Pancreas (tissue), 10 donors: ENCODE results near the gene TST. TPM values are rescaled to one million over a fixed set of nuclear protein-coding genes. Genes with fewer than 3 reads are reported as not detected.
A peak's percentile ranks its signal among the peaks of the same experiment; 100 is the strongest.

ENCODE experiments used
- ATAC-seq, 4 donors: fragments of 200-7000 bp; cut with Tn5 transposase; one replicate each; pipeline versions ENCODE4 v1.8.0 to v1.9.1; 2020; ENCODE audit warnings: mild to moderate bottlenecking in 4 of 4, moderate library complexity in 4 of 4
- DNase-seq, 6 donors: peaks; one replicate each; pipeline ENCODE4 v3.0.0-alpha.2; 2020
- FAIRE-seq: peaks from 2 replicates; lab custom pipeline; 2012; peaks lifted over from hg19 to GRCh38; lab: Jason Lieb, UNC
- H3K27ac ChIP-seq, 4 donors: fragments of 200-600 bp; sonication (generic); 1 replicate in 3 of 4; 2 replicates in 1 of 4; pipeline versions ENCODE4 v1.5.0 to v1.8.0; 2020
- H3K27me3 ChIP-seq, 4 donors: fragments of 200-600 bp; one replicate each; pipeline ENCODE4 v1.8.0; 2021
- H3K36me3 ChIP-seq, 3 donors: fragments of 200-600 bp; sonication (generic) in 1 of 3; one replicate each; pipeline versions ENCODE4 v1.5.0 to v1.8.0; 2020 to 2021
- H3K4me1 ChIP-seq, 3 donors: fragments of 200-600 bp; one replicate each; pipeline ENCODE4 v1.8.0; 2021
- H3K4me3 ChIP-seq, 4 donors: fragments of 200-600 bp; sonication (generic) in 2 of 4; one replicate each; pipeline versions ENCODE4 v1.5.0 to v1.8.0; 2020 to 2021
- H3K9me3 ChIP-seq, 4 donors: fragments of 200-600 bp; one replicate each; pipeline ENCODE4 v1.8.0; 2021
- WGBS, 2 donors: extraction: QIAGEN DNeasy Blood & Tissue Kit; methylation state at CpG; one replicate each; pipeline ENCODE4 v1.1.7; 2013; 5-methylcytosine and 5-hydroxymethylcytosine counted together
- intact Hi-C, 3 donors: fragments of 100-400 bp; cut with DNase I; formaldehyde crosslinking; loops; one replicate each; pipeline versions ENCODE4 v1.11.1 to v1.14.2; 2022
- polyA plus RNA-seq, 2 donors: library from polyadenylated mRNA; stranded (reverse); fragments of 200-250 nt; gene quantifications; one replicate each; pipeline ENCODE4 v1.2.3, GENCODE V29; 2013
- total RNA-seq, 6 donors: library from RNA; stranded (reverse); fragmentation: NEBNext Ultra II Directional in 4 of 6; extraction: Animal tissue kit (Norgen Biotek cat#: 25700) in 4 of 6; gene quantifications; one replicate each; pipeline versions ENCODE4 v1.2.1 to v1.2.4, GENCODE V29; 2021 to 2023
- TF ChIP-seq, protein P1 (sequence below), 4 donors: fragments of 200-600 bp; sonication (generic) in 3 of 4; IDR thresholded peaks; one replicate each; pipeline versions ENCODE4 v1.5.0 to v1.8.0; 2021; ENCODE audit warnings: antibody characterized with exemption in 4 of 4
- donor health status: healthy with polysubstance abuse.
- donor health status: DM: no; HTN: no; CAD: no; lungs with moderate emphysema.
- donor health status: DM: no; HTN: no; CAD: no.
- donor health status: control.
- donor health status: control.
- donor health status: Bipolar disorder and iron deficiency.
- donor health status: DM: yes; HTN: yes; CAD: no.
- donor health status: DM: no; HTN: no; CAD: no.
- donor health status: DM: no; HTN: no; CAD: no.
- donor health status: DM: yes; HTN: yes; CAD: no.

TST gene
- total and polyA plus RNA-seq, 8 donors, result 22.9 to 52.3 (median 37.6) TPM

DNA sequence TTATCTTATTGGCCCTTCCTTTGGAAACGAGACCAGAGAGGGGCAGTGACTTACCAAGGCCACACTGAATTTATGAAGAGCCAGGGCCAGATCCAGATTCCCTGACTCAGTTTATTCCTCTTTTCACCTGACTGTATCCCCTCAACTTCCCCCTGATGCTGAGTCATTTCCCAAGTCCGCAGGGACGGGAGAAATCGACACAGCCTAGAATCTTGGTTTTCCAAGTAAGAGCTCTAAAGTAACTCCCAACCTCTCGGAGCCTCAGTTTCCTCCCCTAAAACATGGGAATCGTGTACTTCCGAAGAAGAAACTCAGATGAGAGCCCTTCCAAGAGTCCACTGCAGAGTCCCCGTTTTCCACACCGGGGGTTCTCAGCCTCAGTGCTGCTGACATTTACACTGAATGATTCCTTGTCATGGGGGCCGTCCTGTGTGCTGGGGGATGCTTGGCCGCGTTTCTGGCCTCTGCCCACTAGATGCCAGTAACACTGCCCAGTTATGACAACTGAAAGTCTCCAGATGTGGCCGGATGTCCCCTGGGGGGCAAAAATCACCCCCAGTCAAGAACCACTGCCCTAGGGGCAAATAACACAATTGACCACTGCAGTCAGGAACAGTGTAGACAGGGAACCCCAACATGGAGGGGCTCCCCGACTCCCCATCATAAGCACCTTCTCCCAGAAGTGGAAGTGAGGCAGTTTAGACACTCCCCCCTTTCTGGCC is 11.5 kb upstream of the TST start:
- H3K4me3 ChIP-seq, result no peak overlapping the region
- H3K27ac ChIP-seq, result peak overlapping the region in 2 of 4 donors; percentile 44 to 82
- FAIRE-seq, result no peak
- intact Hi-C loops, result no loop called here
- no peaks in the 10 kb centered on the region for H3K27me3 ChIP-seq
- peaks cover 0 to 28% (median 6%) of the 10 kb centered on the region in 3 donors for H3K36me3 ChIP-seq
- ATAC-seq, result no peak
- DNase-seq, result no peak
- 80 to 83% methylated on average over 14 of the region's 14 CpGs for WGBS, 2 donors
- peaks cover 6 to 27% (median 18%) of the 10 kb centered on the region in 3 donors for H3K4me1 ChIP-seq
- no peaks in the 10 kb centered on the region for H3K9me3 ChIP-seq
- TF ChIP-seq, protein P1, sequence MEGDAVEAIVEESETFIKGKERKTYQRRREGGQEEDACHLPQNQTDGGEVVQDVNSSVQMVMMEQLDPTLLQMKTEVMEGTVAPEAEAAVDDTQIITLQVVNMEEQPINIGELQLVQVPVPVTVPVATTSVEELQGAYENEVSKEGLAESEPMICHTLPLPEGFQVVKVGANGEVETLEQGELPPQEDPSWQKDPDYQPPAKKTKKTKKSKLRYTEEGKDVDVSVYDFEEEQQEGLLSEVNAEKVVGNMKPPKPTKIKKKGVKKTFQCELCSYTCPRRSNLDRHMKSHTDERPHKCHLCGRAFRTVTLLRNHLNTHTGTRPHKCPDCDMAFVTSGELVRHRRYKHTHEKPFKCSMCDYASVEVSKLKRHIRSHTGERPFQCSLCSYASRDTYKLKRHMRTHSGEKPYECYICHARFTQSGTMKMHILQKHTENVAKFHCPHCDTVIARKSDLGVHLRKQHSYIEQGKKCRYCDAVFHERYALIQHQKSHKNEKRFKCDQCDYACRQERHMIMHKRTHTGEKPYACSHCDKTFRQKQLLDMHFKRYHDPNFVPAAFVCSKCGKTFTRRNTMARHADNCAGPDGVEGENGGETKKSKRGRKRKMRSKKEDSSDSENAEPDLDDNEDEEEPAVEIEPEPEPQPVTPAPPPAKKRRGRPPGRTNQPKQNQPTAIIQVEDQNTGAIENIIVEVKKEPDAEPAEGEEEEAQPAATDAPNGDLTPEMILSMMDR (IDR thresholded peaks at IDR 0.05), result no peak

DNA sequence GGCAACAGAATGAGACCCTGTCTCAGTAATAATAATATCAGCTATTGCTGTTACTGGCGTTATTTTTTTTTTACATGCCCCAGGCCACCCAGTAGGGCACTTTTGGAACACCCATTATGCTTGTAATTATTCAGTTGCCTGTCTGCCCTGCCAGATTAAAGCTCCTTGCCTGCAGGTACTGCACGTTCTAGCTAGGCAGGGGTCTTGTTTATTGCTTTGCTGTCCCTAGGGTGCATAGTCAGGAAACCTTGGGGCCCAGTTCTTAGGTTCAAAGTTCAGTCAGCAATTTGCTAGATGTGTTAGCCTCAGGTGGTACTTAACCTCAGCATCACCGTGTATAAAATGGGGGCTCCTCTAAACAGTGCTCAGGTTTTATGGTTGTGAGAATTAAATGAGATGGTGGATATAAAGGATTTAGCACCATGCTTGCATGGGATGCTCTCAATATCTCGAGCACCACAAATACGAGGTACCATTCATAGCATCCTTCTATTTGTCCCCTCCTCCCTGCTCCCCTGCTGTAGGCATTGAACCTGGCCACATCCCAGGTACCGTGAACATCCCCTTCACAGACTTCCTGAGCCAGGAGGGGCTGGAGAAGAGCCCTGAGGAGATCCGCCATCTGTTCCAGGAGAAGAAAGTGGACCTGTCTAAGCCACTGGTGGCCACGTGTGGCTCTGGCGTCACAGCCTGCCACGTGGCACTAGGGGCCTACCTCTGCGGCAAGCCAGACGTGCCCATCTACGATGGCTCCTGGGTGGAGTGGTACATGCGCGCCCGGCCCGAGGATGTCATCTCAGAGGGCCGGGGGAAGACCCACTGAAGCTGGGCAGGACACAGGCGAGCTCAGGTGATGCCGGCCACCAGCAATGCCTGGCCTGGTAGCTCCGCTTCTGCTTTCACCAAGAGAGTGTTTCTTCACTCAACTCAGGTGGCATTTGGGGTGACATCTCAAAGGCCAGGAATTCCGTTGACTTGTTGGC is 9.7 kb upstream of the TST start:
- Histone ChIP-seq H3K36me3 (peaks cover 0 to 30% (median 6%) of the 10 kb centered on the region in 3 donors), H3K4me3 (no peak overlapping the region), H3K27ac (no peak overlapping the region), H3K27me3 (no peaks in the 10 kb centered on the region), H3K4me1 (peaks cover 6 to 32% (median 18%) of the 10 kb centered on the region in 3 donors), H3K9me3 (no peaks in the 10 kb centered on the region)
- FAIRE-seq (no peak), DNase-seq (peak in 1 of 6 donors; percentile 33), ATAC-seq (no peak)
- TF ChIP-seq, protein P1 (IDR thresholded peaks at IDR 0.05), result no peak
- WGBS, 2 donors, result 91 to 92% methylated on average over 22 of the region's 22 CpGs
- intact Hi-C loops, result no loop called here

DNA sequence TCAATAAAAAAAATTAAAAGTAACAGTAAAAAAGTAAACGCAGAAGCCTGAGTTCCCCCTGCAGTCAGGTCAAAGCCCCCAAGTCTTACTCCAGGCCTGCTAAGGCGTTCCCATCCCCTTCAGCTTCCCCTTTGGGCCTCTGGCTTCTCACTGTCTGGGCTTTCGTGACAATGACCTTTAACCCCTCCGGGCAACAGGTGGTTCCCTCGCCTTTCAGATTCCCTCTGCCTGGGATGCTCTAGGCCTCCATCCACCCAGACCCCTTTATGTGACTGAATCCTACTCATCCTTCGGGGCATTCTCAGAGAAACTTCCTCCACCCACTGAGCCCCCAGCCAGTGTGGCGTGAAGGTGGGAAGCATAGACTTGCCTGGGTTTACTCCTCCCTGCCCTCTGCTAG is 8.3 kb upstream of the TST start:
- no peak overlapping the region for H3K27ac ChIP-seq
- FAIRE-seq (no peak), ATAC-seq (no peak), DNase-seq (no peak)
- no peak overlapping the region for H3K4me3 ChIP-seq
- TF ChIP-seq, protein P1 (IDR thresholded peaks at IDR 0.05), result no peak
- H3K9me3 ChIP-seq, result no peaks in the 10 kb centered on the region
- 88 to 90% methylated on average over 7 of the region's 7 CpGs for WGBS, 2 donors
- H3K36me3 ChIP-seq, result peaks cover 0 to 30% (median 6%) of the 10 kb centered on the region in 3 donors
- peaks cover 6 to 29% (median 10%) of the 10 kb centered on the region in 3 donors for H3K4me1 ChIP-seq
- intact Hi-C loops, result no loop called here
- H3K27me3 ChIP-seq, result no peaks in the 10 kb centered on the region

DNA sequence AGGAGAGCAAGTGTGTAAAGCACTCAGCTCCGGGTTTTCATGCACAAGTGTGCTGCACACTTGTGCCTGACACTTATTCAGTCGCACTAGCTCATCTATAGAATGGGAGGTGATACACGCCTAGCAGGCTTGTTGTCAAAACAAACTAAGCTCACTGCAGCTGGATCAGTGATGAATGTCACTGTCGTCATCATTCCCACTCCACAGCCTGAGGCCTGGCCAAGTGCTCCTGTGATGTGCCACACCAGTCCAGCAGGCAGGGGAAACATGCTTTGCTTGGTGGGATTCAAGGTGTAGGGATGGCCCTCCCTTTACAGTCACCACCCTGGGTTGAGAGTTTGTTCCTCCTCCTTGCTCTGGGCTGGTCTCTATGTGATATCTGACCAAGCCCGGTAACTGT is 7.1 kb upstream of the TST start:
- Histone ChIP-seq H3K4me1 (peaks cover 2 to 30% (median 3%) of the 10 kb centered on the region in 3 donors), H3K9me3 (no peaks in the 10 kb centered on the region), H3K27me3 (no peaks in the 10 kb centered on the region), H3K4me3 (no peak overlapping the region), H3K27ac (no peak overlapping the region), H3K36me3 (peaks cover 0 to 30% (median 6%) of the 10 kb centered on the region in 3 donors)
- TF ChIP-seq, protein P1 (IDR thresholded peaks at IDR 0.05), result no peak
- DNase-seq (no peak), ATAC-seq (no peak), FAIRE-seq (no peak)
- intact Hi-C loops, result no loop called here
- WGBS, 2 donors, result 85 to 94% methylated on average over 5 of the region's 5 CpGs
